ENCODE results near the gene SLC39A13. TPM values are rescaled to one million over a fixed set of nuclear protein-coding genes. Genes with fewer than 3 reads are reported as not detected.

SLC39A13 gene
- total RNA-seq, 1 donor from 2014 or later: 76.6 TPM

GRCh38 chr11:47396049-47396320 lies 12.4 kb upstream of the SLC39A13 start:
- H3K36me3 Mint-ChIP-seq (ENCODE audit: low read depth, unreplicated experiment): no peaks in the 10 kb centered on the region
- Histone ChIP-seq H3K4me2 (ENCODE audit: low read length) (no peak overlapping the region), H4K20me1 (ENCODE audit: insufficient read depth, low read length) (no peaks in the 10 kb centered on the region), H3K79me2 (ENCODE audit: insufficient read depth, low read length) (no peaks in the 10 kb centered on the region), H3K4me3 (ENCODE audit: insufficient read depth, low read depth, low read length) (no peak overlapping the region), H2AFZ (ENCODE audit: low read depth, low read length) (no peak overlapping the region), H3K27ac (ENCODE audit: low read depth, low read length) (no peak overlapping the region), H3K36me3 (ENCODE audit: insufficient read depth, low read length) (no peaks in the 10 kb centered on the region), H3K4me1 (ENCODE audit: insufficient read depth, low read length) (peaks cover 6% of the 10 kb centered on the region), H3K9ac (ENCODE audit: low read length) (no peak overlapping the region), H3K27me3 (ENCODE audit: insufficient read depth, low read length) (no peaks in the 10 kb centered on the region), H3K9me3 (ENCODE audit: insufficient read depth, low read depth, low read length) (no peaks in the 10 kb centered on the region)
- H3K9me3 Mint-ChIP-seq (ENCODE audit: unreplicated experiment): no peaks in the 10 kb centered on the region
- no peak overlapping the region for H3K4me3 Mint-ChIP-seq (ENCODE audit: unreplicated experiment)
- DNase-seq (ENCODE audit: low read depth): no peak
- H3K27me3 Mint-ChIP-seq (ENCODE audit: low read depth, unreplicated experiment): no peaks in the 10 kb centered on the region
- H3K27ac Mint-ChIP-seq (ENCODE audit: unreplicated experiment): no peak overlapping the region
- FAIRE-seq: no peak
- peaks cover 18% of the 10 kb centered on the region for H3K4me1 Mint-ChIP-seq (ENCODE audit: low read depth, unreplicated experiment)
- TF ChIP-seq CTCF (IDR thresholded peaks at IDR 0.05; ENCODE audit: insufficient read depth, low read depth, low read length) (no peak), EZH2 (IDR thresholded peaks at IDR 0.05; ENCODE audit: insufficient read depth, low read length) (no peak)

GRCh38 chr11:47398011-47398410 lies 10.4 kb upstream of the SLC39A13 start:
- no peak overlapping the region for H3K9ac ChIP-seq (ENCODE audit: low read length)
- H3K27ac Mint-ChIP-seq (ENCODE audit: unreplicated experiment): no peak overlapping the region
- no peaks in the 10 kb centered on the region for H4K20me1 ChIP-seq (ENCODE audit: insufficient read depth, low read length)
- DNase-seq (ENCODE audit: low read depth) (no peak), FAIRE-seq (no peak)
- no peak overlapping the region for H3K4me3 Mint-ChIP-seq (ENCODE audit: unreplicated experiment)
- H3K4me3 ChIP-seq (ENCODE audit: insufficient read depth, low read depth, low read length): no peak overlapping the region
- no peaks in the 10 kb centered on the region for H3K36me3 Mint-ChIP-seq (ENCODE audit: low read depth, unreplicated experiment)
- H3K4me1 ChIP-seq (ENCODE audit: insufficient read depth, low read length): peaks cover 6% of the 10 kb centered on the region
- H3K9me3 Mint-ChIP-seq (ENCODE audit: unreplicated experiment): no peaks in the 10 kb centered on the region
- H3K27me3 Mint-ChIP-seq (ENCODE audit: low read depth, unreplicated experiment): no peaks in the 10 kb centered on the region
- peaks cover 11% of the 10 kb centered on the region for H3K4me1 Mint-ChIP-seq (ENCODE audit: low read depth, unreplicated experiment)
- TF ChIP-seq EZH2 (IDR thresholded peaks at IDR 0.05; ENCODE audit: insufficient read depth, low read length) (no peak), CTCF (IDR thresholded peaks at IDR 0.05; ENCODE audit: insufficient read depth, low read depth, low read length) (no peak)
- no peaks in the 10 kb centered on the region for H3K79me2 ChIP-seq (ENCODE audit: insufficient read depth, low read length)
- H3K36me3 ChIP-seq (ENCODE audit: insufficient read depth, low read length): no peaks in the 10 kb centered on the region
- H3K27me3 ChIP-seq (ENCODE audit: insufficient read depth, low read length): no peaks in the 10 kb centered on the region
- no peak overlapping the region for H3K4me2 ChIP-seq (ENCODE audit: low read length)
- H3K27ac ChIP-seq (ENCODE audit: low read depth, low read length): no peak overlapping the region
- no peak overlapping the region for H2AFZ ChIP-seq (ENCODE audit: low read depth, low read length)
- H3K9me3 ChIP-seq (ENCODE audit: insufficient read depth, low read depth, low read length): no peaks in the 10 kb centered on the region

GRCh38 chr11:47398551-47398950 lies 9.8 kb upstream of the SLC39A13 start:
- Histone ChIP-seq H3K4me2 (ENCODE audit: low read length) (no peak overlapping the region), H3K9ac (ENCODE audit: low read length) (no peak overlapping the region), H3K9me3 (ENCODE audit: insufficient read depth, low read depth, low read length) (no peaks in the 10 kb centered on the region), H3K4me1 (ENCODE audit: insufficient read depth, low read length) (peaks cover 6% of the 10 kb centered on the region), H4K20me1 (ENCODE audit: insufficient read depth, low read length) (no peaks in the 10 kb centered on the region), H2AFZ (ENCODE audit: low read depth, low read length) (no peak overlapping the region), H3K79me2 (ENCODE audit: insufficient read depth, low read length) (no peaks in the 10 kb centered on the region), H3K27me3 (ENCODE audit: insufficient read depth, low read length) (no peaks in the 10 kb centered on the region), H3K36me3 (ENCODE audit: insufficient read depth, low read length) (no peaks in the 10 kb centered on the region), H3K4me3 (ENCODE audit: insufficient read depth, low read depth, low read length) (no peak overlapping the region), H3K27ac (ENCODE audit: low read depth, low read length) (no peak overlapping the region)
- Mint-ChIP-seq H3K27me3 (ENCODE audit: low read depth, unreplicated experiment) (no peaks in the 10 kb centered on the region), H3K36me3 (ENCODE audit: low read depth, unreplicated experiment) (no peaks in the 10 kb centered on the region), H3K27ac (ENCODE audit: unreplicated experiment) (no peak overlapping the region), H3K9me3 (ENCODE audit: unreplicated experiment) (no peaks in the 10 kb centered on the region), H3K4me3 (ENCODE audit: unreplicated experiment) (no peak overlapping the region), H3K4me1 (ENCODE audit: low read depth, unreplicated experiment) (peaks cover 10% of the 10 kb centered on the region)
- DNase-seq (ENCODE audit: low read depth) (no peak), FAIRE-seq (no peak)
- TF ChIP-seq EZH2 (IDR thresholded peaks at IDR 0.05; ENCODE audit: insufficient read depth, low read length): no peak
- TF ChIP-seq CTCF (IDR thresholded peaks at IDR 0.05; ENCODE audit: insufficient read depth, low read depth, low read length): no peak
